SK-N-MC (cell line): ENCODE results near the gene ATXN7L1.

Experiments used
- DNase-seq: peaks from one replicate; pipeline ENCODE4 v3.0.0-alpha.2; 2011; ENCODE audit warnings: low read depth, low spot score
- H3K27ac ChIP-seq: fragments of 200-600 bp; sonication (generic); 2 replicates; pipeline ENCODE4 v1.5.1; 2016; ENCODE audit warnings: mixed run types
- H3K36me3 ChIP-seq: fragments of 200-600 bp; sonication (generic); 2 replicates; pipeline ENCODE4 v1.6.1; 2017; ENCODE audit warnings: antibody characterized with exemption, low read length, mixed read lengths; ENCODE audit not compliant: insufficient read depth
- H3K4me3 ChIP-seq: fragments of 200-600 bp; sonication (generic); 2 replicates; pipeline ENCODE4 v1.5.1; 2016
- H3K9ac ChIP-seq: fragments of 200-600 bp; sonication (generic); 2 replicates; pipeline ENCODE4 v1.8.0; 2017; ENCODE audit warnings: mixed run types, mixed read lengths; ENCODE audit not compliant: insufficient read length
- H3K9me3 ChIP-seq: fragments of 200-600 bp; sonication (generic); 2 replicates; pipeline ENCODE4 v1.6.1; 2017; ENCODE audit warnings: low read depth, mild to moderate bottlenecking, antibody characterized with exemption, low read length, moderate library complexity, mixed read lengths
- EZH2 ChIP-seq: fragments of 200-600 bp; sonication (generic); IDR thresholded peaks from one replicate; pipeline ENCODE4 v1.6.1; 2017; ENCODE audit warnings: antibody characterized with exemption
- FOXP2 ChIP-seq: optimal IDR thresholded peaks from 2 replicates; pipeline ENCODE3; 2011; ENCODE audit warnings: mild to moderate bottlenecking, moderate library complexity; ENCODE audit not compliant: insufficient read depth; ENCODE audit errors: extremely low read length, control extremely low read depth
- POLR2AphosphoS5 ChIP-seq: IDR thresholded peaks from 2 replicates; pipeline ENCODE4 v1.6.1; 2012; ENCODE audit warnings: mild to moderate bottlenecking, low read depth, low read length, borderline replicate concordance

Gene ATXN7L1

GRCh38 chr7:105638334-105638733, 238.1 kb downstream of the ATXN7L1 start:
- Histone ChIP-seq H3K4me3 (no peak overlapping the region), H3K9ac (no peak overlapping the region), H3K27ac (no peak overlapping the region), H3K36me3 (peaks cover 25% of the 10 kb centered on the region), H3K9me3 (no peaks in the 10 kb centered on the region)
- no peak for DNase-seq
- no peak for TF ChIP-seq EZH2
- no peak for TF ChIP-seq POLR2AphosphoS5
- TF ChIP-seq FOXP2: no peak

GRCh38 chr7:105637755-105638154, 238.6 kb downstream of the ATXN7L1 start:
- DNase-seq: no peak
- H3K36me3 ChIP-seq: peaks cover 25% of the 10 kb centered on the region
- TF ChIP-seq POLR2AphosphoS5 (no peak), FOXP2 (no peak), EZH2 (no peak)
- no peak overlapping the region for H3K4me3 ChIP-seq
- H3K27ac ChIP-seq: no peak overlapping the region
- H3K9ac ChIP-seq: no peak overlapping the region
- H3K9me3 ChIP-seq: no peaks in the 10 kb centered on the region

DNA sequence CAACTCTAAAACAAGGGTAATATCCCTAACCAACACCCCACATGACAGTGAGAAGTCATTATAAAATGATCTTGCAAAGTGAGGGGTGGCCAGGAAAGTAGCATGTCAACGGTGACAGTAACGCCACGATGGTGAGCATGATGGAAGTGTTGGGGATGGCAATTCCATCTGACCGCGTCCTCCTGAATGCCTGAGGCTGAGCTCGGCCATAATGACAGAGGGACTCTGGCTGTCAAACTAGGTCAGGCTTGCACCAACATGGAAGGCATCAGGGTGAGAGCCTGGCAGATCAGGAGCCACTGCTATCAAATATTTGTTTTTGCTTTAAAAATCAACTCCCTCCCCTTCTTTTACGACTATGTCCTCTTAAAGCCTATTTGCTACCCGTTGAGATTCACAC, 239.4 kb downstream of the ATXN7L1 start:
- DNase-seq: no peak
- no peak overlapping the region for H3K4me3 ChIP-seq
- no peaks in the 10 kb centered on the region for H3K9me3 ChIP-seq
- peaks cover 22% of the 10 kb centered on the region for H3K36me3 ChIP-seq
- no peak overlapping the region for H3K9ac ChIP-seq
- H3K27ac ChIP-seq: no peak overlapping the region
- TF ChIP-seq EZH2 (no peak), FOXP2 (no peak), POLR2AphosphoS5 (no peak)

GRCh38 chr7:105635197-105635596, 241.2 kb downstream of the ATXN7L1 start:
- Histone ChIP-seq H3K4me3 (no peak overlapping the region), H3K9ac (no peak overlapping the region), H3K9me3 (no peaks in the 10 kb centered on the region), H3K27ac (no peak overlapping the region), H3K36me3 (peaks cover 22% of the 10 kb centered on the region)
- TF ChIP-seq EZH2 (no peak), POLR2AphosphoS5 (no peak), FOXP2 (no peak)
- no peak for DNase-seq

GRCh38 chr7:105625986-105626385, 250.4 kb downstream of the ATXN7L1 start:
- Histone ChIP-seq H3K36me3 (peaks cover 19% of the 10 kb centered on the region), H3K9ac (no peak overlapping the region)

DNA sequence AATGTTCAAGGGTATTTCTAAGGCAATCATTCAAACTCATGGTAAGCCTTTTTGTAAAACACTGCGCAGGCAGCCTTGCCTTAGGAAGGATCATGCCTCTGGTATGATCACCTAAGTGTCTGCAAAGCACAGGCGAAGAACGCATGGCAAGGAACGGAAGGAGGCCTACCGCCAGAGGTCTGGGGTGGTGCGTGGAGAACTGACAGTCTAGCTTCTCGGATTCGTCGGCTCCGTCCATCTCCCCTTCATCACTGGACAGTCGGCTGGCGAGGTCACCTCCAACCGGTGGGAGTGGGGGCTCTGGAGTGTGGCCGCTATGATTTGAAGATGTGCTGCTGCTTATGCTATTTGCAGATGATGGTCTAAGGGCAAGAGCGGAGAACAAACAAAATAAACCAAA, 252.5 kb downstream of the ATXN7L1 start:
- peaks cover 19% of the 10 kb centered on the region for H3K36me3 ChIP-seq

More at GRCh38 chr7:105625986-105626385, 250.4 kb downstream of the ATXN7L1 start:
- TF ChIP-seq EZH2 (no peak), FOXP2 (no peak), POLR2AphosphoS5 (no peak)
- DNase-seq: no peak
- Histone ChIP-seq H3K27ac (no peak overlapping the region), H3K4me3 (no peak overlapping the region), H3K9me3 (0 out of 2 replicates have a peak, but pooled peaks cover 3% of the 10 kb centered on the region)

GRCh38 chr7:105623378-105623777, 253.0 kb downstream of the ATXN7L1 start:
- H3K36me3 ChIP-seq: peaks cover 19% of the 10 kb centered on the region
- no peak for DNase-seq
- H3K9me3 ChIP-seq: 0 out of 2 replicates have a peak, but pooled peaks cover 3% of the 10 kb centered on the region
- TF ChIP-seq EZH2 (no peak), FOXP2 (no peak), POLR2AphosphoS5 (no peak)
- H3K27ac ChIP-seq: no peak overlapping the region
- H3K4me3 ChIP-seq: no peak overlapping the region
- no peak overlapping the region for H3K9ac ChIP-seq

More for the DNA sequence above, 252.5 kb downstream of the ATXN7L1 start:
- no peak for DNase-seq
- Histone ChIP-seq H3K9ac (no peak overlapping the region), H3K4me3 (no peak overlapping the region), H3K27ac (no peak overlapping the region), H3K9me3 (0 out of 2 replicates have a peak, but pooled peaks cover 3% of the 10 kb centered on the region)
- TF ChIP-seq POLR2AphosphoS5 (no peak), FOXP2 (no peak), EZH2 (no peak)

GRCh38 chr7:105622106-105622731, 254.2 kb downstream of the ATXN7L1 start:
- Histone ChIP-seq H3K27ac (no peak overlapping the region), H3K9me3 (0 out of 2 replicates have a peak, but pooled peaks cover 3% of the 10 kb centered on the region), H3K36me3 (peaks cover 19% of the 10 kb centered on the region)

GRCh38 chr7:105621617-105622016, 254.8 kb downstream of the ATXN7L1 start:
- TF ChIP-seq FOXP2 (no peak), EZH2 (no peak), POLR2AphosphoS5 (no peak)
- H3K36me3 ChIP-seq: peaks cover 17% of the 10 kb centered on the region
- no peak overlapping the region for H3K27ac ChIP-seq
- H3K9me3 ChIP-seq: 0 out of 2 replicates have a peak, but pooled peaks cover 3% of the 10 kb centered on the region
- H3K9ac ChIP-seq: no peak overlapping the region
- H3K4me3 ChIP-seq: no peak overlapping the region
- DNase-seq: no peak

More at GRCh38 chr7:105622106-105622731, 254.2 kb downstream of the ATXN7L1 start:
- DNase-seq: no peak
- Histone ChIP-seq H3K4me3 (no peak overlapping the region), H3K9ac (no peak overlapping the region)
- no peak for TF ChIP-seq EZH2
